Measurements from ENCODE around the gene DMD. TPM values are rescaled to one million over a fixed set of nuclear protein-coding genes. Genes with fewer than 3 reads are reported as not detected.
"Not testable (repeated sequence)": the region's sequence is repeated elsewhere in the genome, so short reads cannot be mapped to it uniquely, and the experiment has no call there.

Gene DMD
- total and polyA plus RNA-seq, 4 donors: 19.9 to 260 (median 111) TPM

GRCh38 chrX:31499109-31499508 is 1712.2 kb downstream of the DMD start:
- ATAC-seq (ENCODE audit: low FRiP score) (no peak), DNase-seq (no peak)
- Histone ChIP-seq H3K4me3 (ENCODE audit: low read length in 2 of 2) (no peak overlapping the region), H3K4me1 (ENCODE audit: control insufficient read depth in 1 of 2, insufficient read depth in 2 of 2, low read length in 2 of 2) (peaks cover 0 to 2% of the 10 kb centered on the region in 2 donors), H3K36me3 (ENCODE audit: control insufficient read depth in 1 of 2, insufficient read depth in 2 of 2, low read length in 1 of 2) (no peaks in the 10 kb centered on the region), H3K27me3 (ENCODE audit: control insufficient read depth in 1 of 2, insufficient read depth in 2 of 2, low read length in 1 of 2) (no peaks in the 10 kb centered on the region), H3K9me3 (ENCODE audit: control insufficient read depth, low read length) (no peaks in the 10 kb centered on the region), H3K27ac (ENCODE audit: low read depth in 1 of 2, low read length in 2 of 2) (no peak overlapping the region)
- intact Hi-C loops (cut with DNase I): no loop called here
- WGBS, 2 donors: 18 to 43% methylated on average over 2 of the region's 2 CpGs

- ATAC-seq (ENCODE audit: low FRiP score) (no peak), DNase-seq (no peak)
- H3K9me3 ChIP-seq (ENCODE audit: control insufficient read depth, low read length): no peaks in the 10 kb centered on the region
- H3K27ac ChIP-seq (ENCODE audit: low read depth in 1 of 2, low read length in 2 of 2): no peak overlapping the region
- WGBS, 2 donors: 48 to 51% methylated on average over 3 of the region's 3 CpGs
- H3K36me3 ChIP-seq (ENCODE audit: control insufficient read depth in 1 of 2, insufficient read depth in 2 of 2, low read length in 1 of 2): no peaks in the 10 kb centered on the region
- intact Hi-C loops (cut with DNase I): no loop called here
- H3K4me3 ChIP-seq (ENCODE audit: low read length in 2 of 2): no peak overlapping the region
- peaks cover 0 to 2% of the 10 kb centered on the region in 2 donors for H3K4me1 ChIP-seq (ENCODE audit: control insufficient read depth in 1 of 2, insufficient read depth in 2 of 2, low read length in 2 of 2)
- H3K27me3 ChIP-seq (ENCODE audit: control insufficient read depth in 1 of 2, insufficient read depth in 2 of 2, low read length in 1 of 2): no peaks in the 10 kb centered on the region
Observed at GRCh38 chrX:31497086-31497485, 1714.3 kb downstream of the DMD start.

GRCh38 chrX:31487951-31488350 is 1723.4 kb downstream of the DMD start:
- no peaks in the 10 kb centered on the region for H3K4me1 ChIP-seq (ENCODE audit: control insufficient read depth in 1 of 2, insufficient read depth in 2 of 2, low read length in 2 of 2)
- DNase-seq (no peak), ATAC-seq (ENCODE audit: low FRiP score) (no peak)
- 80 to 88% methylated on average over 3 of the region's 3 CpGs for WGBS, 2 donors
- H3K27me3 ChIP-seq (ENCODE audit: control insufficient read depth in 1 of 2, insufficient read depth in 2 of 2, low read length in 1 of 2): no peaks in the 10 kb centered on the region
- intact Hi-C loops (cut with DNase I): no loop called here
- H3K36me3 ChIP-seq (ENCODE audit: control insufficient read depth in 1 of 2, insufficient read depth in 2 of 2, low read length in 1 of 2): no peaks in the 10 kb centered on the region
- H3K27ac ChIP-seq (ENCODE audit: low read depth in 1 of 2, low read length in 2 of 2): no peak overlapping the region
- no peaks in the 10 kb centered on the region for H3K9me3 ChIP-seq (ENCODE audit: control insufficient read depth, low read length)
- H3K4me3 ChIP-seq (ENCODE audit: low read length in 2 of 2): no peak overlapping the region

GRCh38 chrX:31483336-31483735 is 1728.0 kb downstream of the DMD start:
- Histone ChIP-seq H3K4me3 (ENCODE audit: low read length in 2 of 2) (no peak overlapping the region), H3K27ac (ENCODE audit: low read depth in 1 of 2, low read length in 2 of 2) (no peak overlapping the region), H3K27me3 (ENCODE audit: control insufficient read depth in 1 of 2, insufficient read depth in 2 of 2, low read length in 1 of 2) (no peaks in the 10 kb centered on the region), H3K36me3 (ENCODE audit: control insufficient read depth in 1 of 2, insufficient read depth in 2 of 2, low read length in 1 of 2) (no peaks in the 10 kb centered on the region), H3K9me3 (ENCODE audit: control insufficient read depth, low read length) (no peaks in the 10 kb centered on the region), H3K4me1 (ENCODE audit: control insufficient read depth in 1 of 2, insufficient read depth in 2 of 2, low read length in 2 of 2) (no peaks in the 10 kb centered on the region)
- ATAC-seq (ENCODE audit: low FRiP score): no peak
- no peak for DNase-seq
- WGBS, 2 donors: 59 to 71% methylated on average over 5 of the region's 5 CpGs
- intact Hi-C loops (cut with DNase I): no loop called here

GRCh38 chrX:31480696-31481095 is 1730.7 kb downstream of the DMD start:
- Histone ChIP-seq H3K9me3 (ENCODE audit: control insufficient read depth, low read length) (no peaks in the 10 kb centered on the region), H3K36me3 (ENCODE audit: control insufficient read depth in 1 of 2, insufficient read depth in 2 of 2, low read length in 1 of 2) (no peaks in the 10 kb centered on the region), H3K27me3 (ENCODE audit: control insufficient read depth in 1 of 2, insufficient read depth in 2 of 2, low read length in 1 of 2) (no peaks in the 10 kb centered on the region), H3K27ac (ENCODE audit: low read depth in 1 of 2, low read length in 2 of 2) (no peak overlapping the region), H3K4me3 (ENCODE audit: low read length in 2 of 2) (no peak overlapping the region), H3K4me1 (ENCODE audit: control insufficient read depth in 1 of 2, insufficient read depth in 2 of 2, low read length in 2 of 2) (no peaks in the 10 kb centered on the region)
- DNase-seq (no peak), ATAC-seq (ENCODE audit: low FRiP score) (no peak)
- 76 to 97% methylated on average over 4 of the region's 4 CpGs for WGBS, 2 donors
- intact Hi-C loops (cut with DNase I): no loop called here

GRCh38 chrX:31471229-31471628 is 1740.1 kb downstream of the DMD start:
- intact Hi-C loops (cut with DNase I): no loop called here
- no peaks in the 10 kb centered on the region for H3K4me1 ChIP-seq (ENCODE audit: control insufficient read depth in 1 of 2, insufficient read depth in 2 of 2, low read length in 2 of 2)
- WGBS, 2 donors: 90 to 96% methylated on average over 11 of the region's 11 CpGs
- no peaks in the 10 kb centered on the region for H3K9me3 ChIP-seq (ENCODE audit: control insufficient read depth, low read length)
- H3K36me3 ChIP-seq (ENCODE audit: control insufficient read depth in 1 of 2, insufficient read depth in 2 of 2, low read length in 1 of 2): no peaks in the 10 kb centered on the region
- ATAC-seq (ENCODE audit: low FRiP score) (no peak), DNase-seq (no peak)
- H3K27ac ChIP-seq (ENCODE audit: low read depth in 1 of 2, low read length in 2 of 2): no peak overlapping the region
- no peak overlapping the region for H3K4me3 ChIP-seq (ENCODE audit: low read length in 2 of 2)
- H3K27me3 ChIP-seq (ENCODE audit: control insufficient read depth in 1 of 2, insufficient read depth in 2 of 2, low read length in 1 of 2): no peaks in the 10 kb centered on the region

- H3K27me3 ChIP-seq (ENCODE audit: control insufficient read depth in 1 of 2, insufficient read depth in 2 of 2, low read length in 1 of 2); H3K4me3 ChIP-seq (ENCODE audit: low read length in 2 of 2); H3K27ac ChIP-seq (ENCODE audit: low read depth in 1 of 2, low read length in 2 of 2); H3K4me1 ChIP-seq (ENCODE audit: control insufficient read depth in 1 of 2, insufficient read depth in 2 of 2, low read length in 2 of 2); H3K36me3 ChIP-seq (ENCODE audit: control insufficient read depth in 1 of 2, insufficient read depth in 2 of 2, low read length in 1 of 2); ATAC-seq (ENCODE audit: low FRiP score); DNase-seq; H3K9me3 ChIP-seq (ENCODE audit: control insufficient read depth, low read length); intact Hi-C loops (cut with DNase I): not testable (repeated sequence)
- 88 to 92% methylated on average over 7 of the region's 7 CpGs for WGBS, 2 donors
Observed at GRCh38 chrX:31470753-31471152, 1740.6 kb downstream of the DMD start.

- no peaks in the 10 kb centered on the region for H3K27me3 ChIP-seq (ENCODE audit: control insufficient read depth in 1 of 2, insufficient read depth in 2 of 2, low read length in 1 of 2)
- no peak for DNase-seq
- no peaks in the 10 kb centered on the region for H3K36me3 ChIP-seq (ENCODE audit: control insufficient read depth in 1 of 2, insufficient read depth in 2 of 2, low read length in 1 of 2)
- intact Hi-C loops (cut with DNase I): no loop called here
- H3K9me3 ChIP-seq (ENCODE audit: control insufficient read depth, low read length): no peaks in the 10 kb centered on the region
- H3K27ac ChIP-seq (ENCODE audit: low read depth in 1 of 2, low read length in 2 of 2): no peak overlapping the region
- H3K4me3 ChIP-seq (ENCODE audit: low read length in 2 of 2): no peak overlapping the region
- ATAC-seq (ENCODE audit: low FRiP score): no peak
- 21 to 34% methylated on average over 4 of the region's 4 CpGs for WGBS, 2 donors
- no peaks in the 10 kb centered on the region for H3K4me1 ChIP-seq (ENCODE audit: control insufficient read depth in 1 of 2, insufficient read depth in 2 of 2, low read length in 2 of 2)
Observed at GRCh38 chrX:31464306-31464915, 1746.9 kb downstream of the DMD start.

- Histone ChIP-seq H3K27ac (ENCODE audit: low read depth in 1 of 2, low read length in 2 of 2) (no peak overlapping the region), H3K36me3 (ENCODE audit: control insufficient read depth in 1 of 2, insufficient read depth in 2 of 2, low read length in 1 of 2) (no peaks in the 10 kb centered on the region), H3K4me3 (ENCODE audit: low read length in 2 of 2) (no peak overlapping the region), H3K27me3 (ENCODE audit: control insufficient read depth in 1 of 2, insufficient read depth in 2 of 2, low read length in 1 of 2) (no peaks in the 10 kb centered on the region), H3K9me3 (ENCODE audit: control insufficient read depth, low read length) (no peaks in the 10 kb centered on the region), H3K4me1 (ENCODE audit: control insufficient read depth in 1 of 2, insufficient read depth in 2 of 2, low read length in 2 of 2) (no peaks in the 10 kb centered on the region)
- ATAC-seq (ENCODE audit: low FRiP score) (no peak), DNase-seq (no peak)
- intact Hi-C loops (cut with DNase I): no loop called here
Observed at GRCh38 chrX:31461266-31461665, 1750.1 kb downstream of the DMD start.

Data from aorta (tissue), 5 donors.